ENCODE data around the gene EIF4E. TPM values are rescaled to one million over a fixed set of nuclear protein-coding genes. Genes with fewer than 3 reads are reported as not detected.
A peak's percentile ranks its signal among the peaks of the same experiment; 100 is the strongest.
"Not testable (repeated sequence)": the region's sequence is repeated elsewhere in the genome, so short reads cannot be mapped to it uniquely, and the experiment has no call there.

Gene EIF4E
- total RNA-seq, 2 experiments from 2014 or later = 118 to 121 TPM

DNA sequence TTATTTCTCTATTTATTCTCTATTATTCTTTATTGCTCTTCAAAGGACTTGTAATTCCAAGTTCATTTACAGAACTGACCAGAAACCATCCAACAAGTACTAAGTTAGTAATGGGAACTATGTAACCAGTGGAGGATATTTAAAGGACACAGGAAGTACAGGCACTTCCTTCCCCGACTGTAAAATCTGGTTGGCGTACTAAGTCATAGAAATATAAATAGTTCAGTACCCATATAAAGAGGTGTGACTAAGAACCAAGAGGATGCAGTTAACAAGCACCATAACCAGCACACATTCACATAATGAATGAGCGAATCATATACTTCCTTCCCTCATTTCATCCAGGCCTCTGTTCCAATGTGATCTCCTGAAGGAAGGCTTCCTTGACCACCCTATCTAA is 3.6 kb upstream of the EIF4E start:
- ATAC-seq (no peak), DNase-seq (no peak)
- no peaks in the 10 kb centered on the region for H3K9me3 Mint-ChIP-seq
- H3K27ac Mint-ChIP-seq = no peak overlapping the region
- H3K27me3 Mint-ChIP-seq = no peaks in the 10 kb centered on the region
- intact Hi-C loops (cut with micrococcal nuclease) = no loop called here
- peaks cover 24% of the 10 kb centered on the region for H3K4me1 Mint-ChIP-seq (ENCODE audit: low read depth)
- H3K36me3 Mint-ChIP-seq (ENCODE audit: low read depth) = peaks cover 6% of the 10 kb centered on the region
- ChIA-PET POLR2A (interaction anchor here (0.7 kb wide), 1 partner anchor 14 kb away, joined by 3 read pairs; no protein-coding TSS in a partner anchor), CTCF (interaction anchor here (1.5 to 3.0 kb wide), 2 partner anchors 63 to 124 kb away, joined by 4 to 11 read pairs; partner anchors contain the start of gene METAP1)
- no peak overlapping the region for H3K4me3 Mint-ChIP-seq
- TF ChIP-seq, protein P1, sequence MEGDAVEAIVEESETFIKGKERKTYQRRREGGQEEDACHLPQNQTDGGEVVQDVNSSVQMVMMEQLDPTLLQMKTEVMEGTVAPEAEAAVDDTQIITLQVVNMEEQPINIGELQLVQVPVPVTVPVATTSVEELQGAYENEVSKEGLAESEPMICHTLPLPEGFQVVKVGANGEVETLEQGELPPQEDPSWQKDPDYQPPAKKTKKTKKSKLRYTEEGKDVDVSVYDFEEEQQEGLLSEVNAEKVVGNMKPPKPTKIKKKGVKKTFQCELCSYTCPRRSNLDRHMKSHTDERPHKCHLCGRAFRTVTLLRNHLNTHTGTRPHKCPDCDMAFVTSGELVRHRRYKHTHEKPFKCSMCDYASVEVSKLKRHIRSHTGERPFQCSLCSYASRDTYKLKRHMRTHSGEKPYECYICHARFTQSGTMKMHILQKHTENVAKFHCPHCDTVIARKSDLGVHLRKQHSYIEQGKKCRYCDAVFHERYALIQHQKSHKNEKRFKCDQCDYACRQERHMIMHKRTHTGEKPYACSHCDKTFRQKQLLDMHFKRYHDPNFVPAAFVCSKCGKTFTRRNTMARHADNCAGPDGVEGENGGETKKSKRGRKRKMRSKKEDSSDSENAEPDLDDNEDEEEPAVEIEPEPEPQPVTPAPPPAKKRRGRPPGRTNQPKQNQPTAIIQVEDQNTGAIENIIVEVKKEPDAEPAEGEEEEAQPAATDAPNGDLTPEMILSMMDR (IDR thresholded peaks at IDR 0.05) = no peak

DNA sequence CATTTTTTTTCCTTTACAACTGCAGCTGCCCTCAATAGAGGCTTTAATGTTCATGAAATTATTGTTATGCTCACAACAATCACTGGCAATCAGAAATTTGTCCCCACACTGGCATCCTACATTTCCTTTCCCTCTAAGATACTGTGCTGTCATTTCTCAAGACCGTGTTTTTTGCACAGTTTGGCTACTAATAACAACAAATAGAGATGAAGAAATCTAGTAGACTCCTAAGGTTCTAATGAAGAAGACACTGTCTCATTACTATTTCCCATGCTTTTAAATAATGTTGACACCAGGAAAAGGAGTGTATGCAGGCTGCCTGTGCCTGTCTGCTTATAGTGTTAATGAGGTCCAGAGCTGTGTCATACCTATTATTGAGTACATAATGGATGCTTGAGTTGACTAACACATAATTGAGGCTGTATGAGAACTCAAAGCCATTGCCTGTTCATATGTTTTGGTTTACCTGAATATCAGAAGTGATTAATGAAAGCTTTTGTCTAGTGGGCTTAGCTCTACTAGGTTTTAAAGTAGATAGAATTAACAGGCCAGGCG is 1.5 kb upstream of the EIF4E start:
- H3K9me3 Mint-ChIP-seq = no peaks in the 10 kb centered on the region
- intact Hi-C loops (cut with micrococcal nuclease) = no loop called here

DNA sequence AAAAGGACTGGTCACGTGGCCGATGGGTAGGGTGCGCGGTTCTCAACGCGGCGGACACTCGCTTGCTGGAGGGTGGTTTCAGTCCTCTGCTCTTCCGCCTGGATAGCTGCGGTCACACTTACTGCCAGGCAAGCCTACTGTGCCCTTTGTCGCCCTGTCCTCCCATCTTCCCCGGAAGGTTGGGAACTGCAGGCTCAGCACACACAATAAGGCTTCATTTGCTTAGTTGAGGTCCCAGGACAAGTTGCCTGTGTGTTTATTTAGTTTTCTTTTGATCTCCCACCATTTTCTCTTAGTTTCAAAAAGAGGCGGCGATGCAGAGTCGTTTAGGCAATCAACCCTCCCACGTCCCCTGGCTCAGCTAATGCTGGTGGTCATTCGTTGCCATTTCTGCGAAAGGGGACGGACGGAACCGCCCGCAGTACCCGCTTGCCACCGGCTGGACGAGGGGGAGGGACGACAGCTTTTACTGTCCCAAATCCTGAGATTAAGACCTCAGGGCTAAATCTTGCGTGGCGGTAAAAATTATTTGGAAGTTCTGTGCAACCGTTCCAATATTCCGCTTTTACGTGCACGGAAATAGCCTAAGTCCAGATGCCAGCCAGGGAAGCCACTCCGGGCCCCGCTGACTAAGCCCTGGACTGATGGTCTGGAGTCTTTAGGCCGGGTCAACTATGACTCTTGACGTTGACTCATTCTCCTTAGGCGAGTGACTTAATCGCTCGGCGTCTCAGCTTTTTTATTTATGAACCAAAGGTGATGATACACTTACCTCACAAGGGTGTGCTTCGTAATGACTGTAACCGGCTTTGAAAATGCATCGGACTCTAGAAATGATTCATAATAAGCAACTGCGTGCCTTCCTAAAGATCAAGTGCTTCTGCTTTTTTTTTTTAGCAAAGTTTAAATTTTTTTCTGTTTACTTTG is 671 bp upstream of the EIF4E start:
- H3K9me3 Mint-ChIP-seq = no peaks in the 10 kb centered on the region
- TF ChIP-seq, protein P1 (IDR thresholded peaks at IDR 0.05) = no peak
- H3K27me3 Mint-ChIP-seq = no peaks in the 10 kb centered on the region
- H3K27ac Mint-ChIP-seq = peak overlapping the region; percentile 95
- ATAC-seq = peak; percentile 50
- H3K4me1 Mint-ChIP-seq (ENCODE audit: low read depth) = peaks cover 35% of the 10 kb centered on the region
- POLR2A ChIA-PET = interaction anchor here (0.6 to 5.1 kb wide), 16 partner anchors 8 to 635 kb away, joined by 3 to 58 read pairs (median 4); partner anchors contain the start of genes ADH5, METAP1 and TRMT10A
- intact Hi-C loops (cut with micrococcal nuclease) = loop anchor here (5.0 to 10.0 kb wide), 4 partner anchors 68 to 445 kb away; partner anchors contain the start of gene METAP1
- peak overlapping the region; percentile 88 for H3K4me3 Mint-ChIP-seq
- peak; percentile 82 for DNase-seq
- H3K36me3 Mint-ChIP-seq (ENCODE audit: low read depth) = peaks cover 19% of the 10 kb centered on the region
- CTCF ChIA-PET = interaction anchor here (0.6 to 3.2 kb wide), 7 partner anchors 15 to 476 kb away, joined by 3 to 27 read pairs (median 4); partner anchors contain the start of gene METAP1

More for the DNA sequence above, 1.5 kb upstream of the EIF4E start:
- Mint-ChIP-seq H3K27me3 (no peaks in the 10 kb centered on the region), H3K4me3 (peak overlapping the region; percentile 88), H3K4me1 (ENCODE audit: low read depth) (peaks cover 33% of the 10 kb centered on the region), H3K36me3 (ENCODE audit: low read depth) (peaks cover 17% of the 10 kb centered on the region), H3K27ac (peak overlapping the region; percentile 95)
- ChIA-PET POLR2A (interaction anchor here (1.0 to 5.1 kb wide), 6 partner anchors 8 to 447 kb away, joined by 3 to 58 read pairs (median 7); partner anchors contain the start of gene METAP1), CTCF (interaction anchor here (0.7 to 3.2 kb wide), 4 partner anchors 15 to 126 kb away, joined by 3 to 27 read pairs (median 8); partner anchors contain the start of gene METAP1)
- TF ChIP-seq, protein P1 (IDR thresholded peaks at IDR 0.05) = no peak
- ATAC-seq (no peak), DNase-seq (no peak)

DNA sequence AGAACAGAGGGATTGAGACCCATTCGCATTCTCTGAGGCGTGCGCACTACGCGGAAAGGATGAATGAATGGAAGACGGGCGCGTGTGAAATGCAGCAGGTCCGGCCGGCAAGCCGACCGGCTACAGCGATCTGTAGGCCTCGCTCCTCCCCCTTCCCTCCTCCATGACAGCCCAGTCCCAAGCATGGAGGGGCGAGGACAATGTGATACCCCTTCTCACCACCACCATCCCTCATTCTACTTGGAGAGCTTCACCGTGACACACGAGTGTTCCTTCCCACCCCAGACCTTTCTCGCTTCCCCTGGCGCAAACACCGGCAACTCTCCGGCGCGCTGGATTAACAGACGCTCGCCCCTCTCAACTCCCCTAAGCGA is 815 bp downstream of the EIF4E start:
- ChIA-PET CTCF (interaction anchor here (1.1 to 3.2 kb wide), 4 partner anchors 67 to 460 kb away, joined by 3 to 27 read pairs (median 4); partner anchors contain the start of gene METAP1), POLR2A (interaction anchor here (0.7 to 5.1 kb wide), 26 partner anchors 10 to 1243 kb away, joined by 3 to 58 read pairs (median 4); partner anchors contain the start of genes ADH5, DNAJB14, METAP1 and RAP1GDS1)
- intact Hi-C loops (cut with micrococcal nuclease) = loop anchor here (5.0 to 10.0 kb wide), 4 partner anchors 69 to 443 kb away; partner anchors contain the start of gene METAP1
- H3K27ac Mint-ChIP-seq = peak overlapping the region; percentile 95
- no peaks in the 10 kb centered on the region for H3K9me3 Mint-ChIP-seq
- H3K4me1 Mint-ChIP-seq (ENCODE audit: low read depth) = peaks cover 42% of the 10 kb centered on the region
- ATAC-seq (peak; percentile 60), DNase-seq (peak; percentile 87)
- no peaks in the 10 kb centered on the region for H3K27me3 Mint-ChIP-seq
- peaks cover 30% of the 10 kb centered on the region for H3K36me3 Mint-ChIP-seq (ENCODE audit: low read depth)
- peak overlapping the region; percentile 88 for H3K4me3 Mint-ChIP-seq
- TF ChIP-seq, protein P1 (IDR thresholded peaks at IDR 0.05) = no peak

DNA sequence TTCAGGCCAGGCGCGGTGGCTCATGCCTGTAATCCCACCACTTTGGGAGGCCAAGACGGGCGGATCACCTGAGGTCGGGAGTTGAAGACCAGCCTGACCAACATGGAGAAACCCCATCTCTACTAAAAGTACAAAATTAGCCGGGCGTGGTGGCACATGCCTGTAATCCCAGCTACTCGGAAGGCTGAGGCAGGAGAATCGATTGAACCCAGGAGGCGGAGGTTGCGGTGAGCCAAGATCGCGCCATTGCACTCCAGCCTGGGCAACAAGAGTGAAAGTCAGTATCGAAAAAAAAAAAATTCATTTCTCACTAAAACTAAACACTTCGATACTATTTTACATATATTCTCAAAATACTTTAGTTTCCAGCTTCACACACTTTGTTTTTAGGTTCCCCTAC is 2.7 kb downstream of the EIF4E start:
- ChIA-PET POLR2A (interaction anchor here (4.5 kb wide), 1 partner anchor 8 kb away, joined by 35 read pairs; no protein-coding TSS in a partner anchor), CTCF (interaction anchor here (1.4 kb wide), 1 partner anchor 8 kb away, joined by 3 read pairs; no protein-coding TSS in a partner anchor)
- not testable (repeated sequence) for H3K9me3 Mint-ChIP-seq, H3K27me3 Mint-ChIP-seq, DNase-seq, ATAC-seq
- Mint-ChIP-seq H3K4me3 (peak overlapping the region; percentile 88), H3K4me1 (ENCODE audit: low read depth) (peaks cover 42% of the 10 kb centered on the region), H3K27ac (peak overlapping the region; percentile 66), H3K36me3 (ENCODE audit: low read depth) (peaks cover 38% of the 10 kb centered on the region)
- intact Hi-C loops (cut with micrococcal nuclease) = loop anchor here (5.0 to 10.0 kb wide), 4 partner anchors 71 to 441 kb away; partner anchors contain the start of gene METAP1
